Measurements from ENCODE around the gene ACTN4. TPM values are rescaled to one million over a fixed set of nuclear protein-coding genes. Genes with fewer than 3 reads are reported as not detected.

Gene ACTN4
- total RNA-seq, 1 experiment from 2014 or later: 506 TPM

DNA sequence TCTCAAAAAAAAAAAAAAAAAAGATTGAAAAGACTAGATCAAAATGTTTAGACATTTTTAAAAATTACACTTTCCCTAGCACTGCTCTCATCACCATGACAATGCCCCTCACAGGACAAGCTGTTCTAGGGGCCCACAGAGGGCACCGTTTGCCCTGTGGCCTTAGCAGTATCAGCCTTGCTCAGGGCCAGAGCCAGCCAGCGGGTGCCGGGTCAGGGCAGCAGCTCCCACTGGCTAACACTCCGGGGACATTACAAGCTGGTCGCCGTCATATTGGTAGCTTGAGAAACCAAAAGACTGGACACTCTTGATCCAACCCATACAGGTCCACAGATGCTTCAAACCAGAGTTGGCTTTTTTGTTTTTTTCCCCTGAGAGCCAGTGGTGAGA, 78.8 kb downstream of the ACTN4 start:
- no peak overlapping the region for H3K27ac Mint-ChIP-seq
- H3K27me3 Mint-ChIP-seq (ENCODE audit: low read depth): no peaks in the 10 kb centered on the region
- H3K4me3 Mint-ChIP-seq: no peak overlapping the region
- H3K36me3 Mint-ChIP-seq: peaks cover 49% of the 10 kb centered on the region
- ATAC-seq (no peak), DNase-seq (ENCODE audit: low spot score) (no peak)
- CTCF ChIA-PET: interaction anchor here (0.7 to 1.1 kb wide), 4 partner anchors 57 to 324 kb away, joined by 3 to 4 read pairs (median 4); partner anchors contain the start of genes FAM98C, MRPS12 and SARS2
- no peaks in the 10 kb centered on the region for H3K9me3 Mint-ChIP-seq
- TF ChIP-seq CBFB (CRISPR knock-in tag; IDR thresholded peaks at IDR 0.05; ENCODE audit: low read depth): no peak
- TF ChIP-seq ELF4 (CRISPR knock-in tag; IDR thresholded peaks at IDR 0.05; ENCODE audit: low read depth): no peak
- TF ChIP-seq CREM (CRISPR knock-in tag; IDR thresholded peaks at IDR 0.05): no peak
- TF ChIP-seq KAT7 (CRISPR knock-in tag; IDR thresholded peaks at IDR 0.05; ENCODE audit: borderline replicate concordance): no peak
- TF ChIP-seq, protein P1, sequence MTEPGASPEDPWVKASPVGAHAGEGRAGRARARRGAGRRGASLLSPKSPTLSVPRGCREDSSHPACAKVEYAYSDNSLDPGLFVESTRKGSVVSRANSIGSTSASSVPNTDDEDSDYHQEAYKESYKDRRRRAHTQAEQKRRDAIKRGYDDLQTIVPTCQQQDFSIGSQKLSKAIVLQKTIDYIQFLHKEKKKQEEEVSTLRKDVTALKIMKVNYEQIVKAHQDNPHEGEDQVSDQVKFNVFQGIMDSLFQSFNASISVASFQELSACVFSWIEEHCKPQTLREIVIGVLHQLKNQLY (CRISPR knock-in tag; IDR thresholded peaks at IDR 0.05): no peak
- TF ChIP-seq, protein P2, sequence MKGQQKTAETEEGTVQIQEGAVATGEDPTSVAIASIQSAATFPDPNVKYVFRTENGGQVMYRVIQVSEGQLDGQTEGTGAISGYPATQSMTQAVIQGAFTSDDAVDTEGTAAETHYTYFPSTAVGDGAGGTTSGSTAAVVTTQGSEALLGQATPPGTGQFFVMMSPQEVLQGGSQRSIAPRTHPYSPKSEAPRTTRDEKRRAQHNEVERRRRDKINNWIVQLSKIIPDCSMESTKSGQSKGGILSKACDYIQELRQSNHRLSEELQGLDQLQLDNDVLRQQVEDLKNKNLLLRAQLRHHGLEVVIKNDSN (CRISPR knock-in tag; IDR thresholded peaks at IDR 0.05): no peak
- TF ChIP-seq, protein P3, sequence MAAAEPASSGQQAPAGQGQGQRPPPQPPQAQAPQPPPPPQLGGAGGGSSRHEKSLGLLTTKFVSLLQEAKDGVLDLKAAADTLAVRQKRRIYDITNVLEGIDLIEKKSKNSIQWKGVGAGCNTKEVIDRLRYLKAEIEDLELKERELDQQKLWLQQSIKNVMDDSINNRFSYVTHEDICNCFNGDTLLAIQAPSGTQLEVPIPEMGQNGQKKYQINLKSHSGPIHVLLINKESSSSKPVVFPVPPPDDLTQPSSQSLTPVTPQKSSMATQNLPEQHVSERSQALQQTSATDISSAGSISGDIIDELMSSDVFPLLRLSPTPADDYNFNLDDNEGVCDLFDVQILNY (CRISPR knock-in tag; IDR thresholded peaks at IDR 0.05): no peak
- no peak for TF ChIP-seq NR3C1 (CRISPR knock-in tag; conservative IDR thresholded peaks at IDR 0.05; ENCODE audit: low read depth)
- TF ChIP-seq, protein P4, sequence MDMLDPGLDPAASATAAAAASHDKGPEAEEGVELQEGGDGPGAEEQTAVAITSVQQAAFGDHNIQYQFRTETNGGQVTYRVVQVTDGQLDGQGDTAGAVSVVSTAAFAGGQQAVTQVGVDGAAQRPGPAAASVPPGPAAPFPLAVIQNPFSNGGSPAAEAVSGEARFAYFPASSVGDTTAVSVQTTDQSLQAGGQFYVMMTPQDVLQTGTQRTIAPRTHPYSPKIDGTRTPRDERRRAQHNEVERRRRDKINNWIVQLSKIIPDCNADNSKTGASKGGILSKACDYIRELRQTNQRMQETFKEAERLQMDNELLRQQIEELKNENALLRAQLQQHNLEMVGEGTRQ (CRISPR knock-in tag; IDR thresholded peaks at IDR 0.05): no peak
- no peak for TF ChIP-seq ESRRA (CRISPR knock-in tag; IDR thresholded peaks at IDR 0.05; ENCODE audit: borderline replicate concordance)
- no peak for TF ChIP-seq SP1 (CRISPR knock-in tag; conservative IDR thresholded peaks at IDR 0.05)
- TF ChIP-seq SMAD3 (CRISPR knock-in tag; IDR thresholded peaks at IDR 0.05; ENCODE audit: borderline replicate concordance): no peak
- TF ChIP-seq, protein P5, sequence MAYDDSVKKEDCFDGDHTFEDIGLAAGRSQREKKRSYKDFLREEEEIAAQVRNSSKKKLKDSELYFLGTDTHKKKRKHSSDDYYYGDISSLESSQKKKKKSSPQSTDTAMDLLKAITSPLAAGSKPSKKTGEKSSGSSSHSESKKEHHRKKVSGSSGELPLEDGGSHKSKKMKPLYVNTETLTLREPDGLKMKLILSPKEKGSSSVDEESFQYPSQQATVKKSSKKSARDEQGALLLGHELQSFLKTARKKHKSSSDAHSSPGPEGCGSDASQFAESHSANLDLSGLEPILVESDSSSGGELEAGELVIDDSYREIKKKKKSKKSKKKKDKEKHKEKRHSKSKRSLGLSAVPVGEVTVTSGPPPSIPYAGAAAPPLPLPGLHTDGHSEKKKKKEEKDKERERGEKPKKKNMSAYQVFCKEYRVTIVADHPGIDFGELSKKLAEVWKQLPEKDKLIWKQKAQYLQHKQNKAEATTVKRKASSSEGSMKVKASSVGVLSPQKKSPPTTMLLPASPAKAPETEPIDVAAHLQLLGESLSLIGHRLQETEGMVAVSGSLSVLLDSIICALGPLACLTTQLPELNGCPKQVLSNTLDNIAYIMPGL (CRISPR knock-in tag; IDR thresholded peaks at IDR 0.05): no peak
- TF ChIP-seq IRF2 (CRISPR knock-in tag; IDR thresholded peaks at IDR 0.05; ENCODE audit: borderline replicate concordance, low read depth): no peak
- no peak for TF ChIP-seq PRRX2 (CRISPR knock-in tag; IDR thresholded peaks at IDR 0.05)
- no peak for TF ChIP-seq MXD4 (CRISPR knock-in tag; IDR thresholded peaks at IDR 0.05; ENCODE audit: borderline replicate concordance)
- TF ChIP-seq, protein P6, sequence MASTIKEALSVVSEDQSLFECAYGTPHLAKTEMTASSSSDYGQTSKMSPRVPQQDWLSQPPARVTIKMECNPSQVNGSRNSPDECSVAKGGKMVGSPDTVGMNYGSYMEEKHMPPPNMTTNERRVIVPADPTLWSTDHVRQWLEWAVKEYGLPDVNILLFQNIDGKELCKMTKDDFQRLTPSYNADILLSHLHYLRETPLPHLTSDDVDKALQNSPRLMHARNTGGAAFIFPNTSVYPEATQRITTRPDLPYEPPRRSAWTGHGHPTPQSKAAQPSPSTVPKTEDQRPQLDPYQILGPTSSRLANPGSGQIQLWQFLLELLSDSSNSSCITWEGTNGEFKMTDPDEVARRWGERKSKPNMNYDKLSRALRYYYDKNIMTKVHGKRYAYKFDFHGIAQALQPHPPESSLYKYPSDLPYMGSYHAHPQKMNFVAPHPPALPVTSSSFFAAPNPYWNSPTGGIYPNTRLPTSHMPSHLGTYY (CRISPR knock-in tag; IDR thresholded peaks at IDR 0.05): no peak
- TF ChIP-seq GTF2I (CRISPR knock-in tag; conservative IDR thresholded peaks at IDR 0.05): no peak
- TF ChIP-seq NFATC4 (CRISPR knock-in tag; IDR thresholded peaks at IDR 0.05): no peak
- peaks cover 3% of the 10 kb centered on the region for H3K4me1 Mint-ChIP-seq
- POLR2A ChIA-PET: interaction anchor here (0.7 kb wide), 1 partner anchor 107 kb away, joined by 3 read pairs; no protein-coding TSS in a partner anchor

DNA sequence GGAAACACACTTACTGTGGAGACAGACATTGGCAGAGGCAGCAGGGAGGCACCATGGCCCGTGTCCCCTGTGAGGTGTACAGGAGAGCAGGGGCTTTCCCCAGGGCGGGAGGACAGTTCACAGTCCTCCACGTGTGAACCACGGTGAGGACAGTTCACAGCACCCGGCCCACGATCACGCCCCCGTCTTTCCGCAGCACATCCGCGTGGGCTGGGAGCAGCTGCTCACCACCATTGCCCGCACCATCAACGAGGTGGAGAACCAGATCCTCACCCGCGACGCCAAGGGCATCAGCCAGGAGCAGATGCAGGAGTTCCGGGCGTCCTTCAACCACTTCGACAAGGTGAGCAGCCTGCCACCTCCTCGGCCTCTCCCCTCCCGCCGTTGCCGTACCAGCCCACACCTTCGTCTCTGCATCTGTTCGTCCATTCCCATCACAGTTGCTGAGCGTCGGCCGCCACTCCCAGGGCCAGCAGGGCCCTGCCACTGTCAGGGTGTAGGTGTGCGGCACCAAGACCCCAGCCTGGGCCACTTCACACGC, 79.4 kb downstream of the ACTN4 start:
- DNase-seq (ENCODE audit: low spot score) (no peak), ATAC-seq (no peak)
- Mint-ChIP-seq H3K9me3 (no peaks in the 10 kb centered on the region), H3K27ac (no peak overlapping the region), H3K27me3 (ENCODE audit: low read depth) (no peaks in the 10 kb centered on the region), H3K4me3 (no peak overlapping the region), H3K4me1 (peaks cover 3% of the 10 kb centered on the region), H3K36me3 (peaks cover 47% of the 10 kb centered on the region)
- ChIA-PET POLR2A (interaction anchor here (0.7 kb wide), 1 partner anchor 107 kb away, joined by 3 read pairs; no protein-coding TSS in a partner anchor), CTCF (interaction anchor here (1.1 kb wide), 1 partner anchor 203 kb away, joined by 4 read pairs; the partner anchor contains the start of genes MRPS12 and SARS2)
- TF ChIP-seq FOXK1 (CRISPR knock-in tag; IDR thresholded peaks at IDR 0.05): no peak
- no peak for TF ChIP-seq IRF2 (CRISPR knock-in tag; IDR thresholded peaks at IDR 0.05; ENCODE audit: borderline replicate concordance, low read depth)
- TF ChIP-seq ZNF219 (CRISPR knock-in tag; IDR thresholded peaks at IDR 0.05; ENCODE audit: borderline replicate concordance): no peak
- TF ChIP-seq, protein P7, sequence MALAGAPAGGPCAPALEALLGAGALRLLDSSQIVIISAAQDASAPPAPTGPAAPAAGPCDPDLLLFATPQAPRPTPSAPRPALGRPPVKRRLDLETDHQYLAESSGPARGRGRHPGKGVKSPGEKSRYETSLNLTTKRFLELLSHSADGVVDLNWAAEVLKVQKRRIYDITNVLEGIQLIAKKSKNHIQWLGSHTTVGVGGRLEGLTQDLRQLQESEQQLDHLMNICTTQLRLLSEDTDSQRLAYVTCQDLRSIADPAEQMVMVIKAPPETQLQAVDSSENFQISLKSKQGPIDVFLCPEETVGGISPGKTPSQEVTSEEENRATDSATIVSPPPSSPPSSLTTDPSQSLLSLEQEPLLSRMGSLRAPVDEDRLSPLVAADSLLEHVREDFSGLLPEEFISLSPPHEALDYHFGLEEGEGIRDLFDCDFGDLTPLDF (CRISPR knock-in tag; IDR thresholded peaks at IDR 0.05): no peak
- TF ChIP-seq, protein P1 (CRISPR knock-in tag; IDR thresholded peaks at IDR 0.05): no peak
- TF ChIP-seq GABPB1 (CRISPR knock-in tag; IDR thresholded peaks at IDR 0.05): no peak
- TF ChIP-seq NR3C1 (CRISPR knock-in tag; conservative IDR thresholded peaks at IDR 0.05; ENCODE audit: low read depth): no peak
- TF ChIP-seq, protein P8, sequence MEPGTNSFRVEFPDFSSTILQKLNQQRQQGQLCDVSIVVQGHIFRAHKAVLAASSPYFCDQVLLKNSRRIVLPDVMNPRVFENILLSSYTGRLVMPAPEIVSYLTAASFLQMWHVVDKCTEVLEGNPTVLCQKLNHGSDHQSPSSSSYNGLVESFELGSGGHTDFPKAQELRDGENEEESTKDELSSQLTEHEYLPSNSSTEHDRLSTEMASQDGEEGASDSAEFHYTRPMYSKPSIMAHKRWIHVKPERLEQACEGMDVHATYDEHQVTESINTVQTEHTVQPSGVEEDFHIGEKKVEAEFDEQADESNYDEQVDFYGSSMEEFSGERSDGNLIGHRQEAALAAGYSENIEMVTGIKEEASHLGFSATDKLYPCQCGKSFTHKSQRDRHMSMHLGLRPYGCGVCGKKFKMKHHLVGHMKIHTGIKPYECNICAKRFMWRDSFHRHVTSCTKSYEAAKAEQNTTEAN (CRISPR knock-in tag; IDR thresholded peaks at IDR 0.05): no peak
- TF ChIP-seq SP1 (CRISPR knock-in tag; conservative IDR thresholded peaks at IDR 0.05): no peak
